PFSK-1 (cell line): ENCODE measurements around the gene FKBP11.

Source experiments
- FOXP2 ChIP-seq: optimal IDR thresholded peaks from 2 replicates; pipeline ENCODE3; 2011; ENCODE audit warnings: borderline replicate concordance, control low read depth, inconsistent platforms; ENCODE audit not compliant: insufficient read depth; ENCODE audit errors: extremely low read length, extremely low read depth
- POLR2AphosphoS5 ChIP-seq: IDR thresholded peaks from 2 replicates; pipeline ENCODE4 v1.6.1; 2012; ENCODE audit warnings: low read depth, mild to moderate bottlenecking, control low read depth, low read length, moderate library complexity
- SIN3A ChIP-seq: IDR thresholded peaks from 2 replicates; pipeline ENCODE4 v1.6.1; 2012; ENCODE audit warnings: mild to moderate bottlenecking, low read length, moderate library complexity, borderline replicate concordance; ENCODE audit not compliant: insufficient read depth
- TAF1 ChIP-seq: IDR thresholded peaks from 2 replicates; pipeline ENCODE4 v1.6.1; 2012; ENCODE audit warnings: low read length, control low read depth, borderline replicate concordance; ENCODE audit not compliant: insufficient read depth
- TF ChIP-seq, protein P1 (sequence below), 2 experiments: IDR thresholded peaks; 2 replicates each; pipeline versions ENCODE4 v1.6.1 to v1.8.0; 2011 to 2012; ENCODE audit warnings: low read depth in 2 of 2, low read length in 2 of 2, control low read depth in 1 of 2, inconsistent platforms in 1 of 2, mild to moderate bottlenecking in 1 of 2, moderate library complexity in 1 of 2; ENCODE audit not compliant: insufficient read depth in 1 of 2

The FKBP11 gene

DNA sequence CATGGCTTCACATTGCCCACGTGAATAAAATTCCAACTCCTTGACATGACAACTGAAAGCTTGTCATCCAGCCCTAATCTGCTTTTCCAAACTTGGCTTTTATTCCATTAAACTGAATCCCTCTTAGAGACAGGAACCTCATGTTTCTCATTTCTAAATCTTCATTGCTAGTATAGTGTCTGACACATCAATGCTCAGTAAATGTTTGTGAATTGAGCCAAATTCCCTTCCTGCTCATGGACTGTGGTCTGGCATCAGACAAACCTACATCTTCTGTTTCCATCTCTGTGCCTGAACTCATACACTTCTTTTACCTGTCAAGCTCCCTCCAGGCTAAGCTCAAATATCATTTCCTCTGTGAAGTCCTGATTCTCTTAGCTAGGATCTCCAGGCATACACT, 4.3 kb upstream of the FKBP11 start:
- no peak for TF ChIP-seq FOXP2
- TF ChIP-seq, protein P1, sequence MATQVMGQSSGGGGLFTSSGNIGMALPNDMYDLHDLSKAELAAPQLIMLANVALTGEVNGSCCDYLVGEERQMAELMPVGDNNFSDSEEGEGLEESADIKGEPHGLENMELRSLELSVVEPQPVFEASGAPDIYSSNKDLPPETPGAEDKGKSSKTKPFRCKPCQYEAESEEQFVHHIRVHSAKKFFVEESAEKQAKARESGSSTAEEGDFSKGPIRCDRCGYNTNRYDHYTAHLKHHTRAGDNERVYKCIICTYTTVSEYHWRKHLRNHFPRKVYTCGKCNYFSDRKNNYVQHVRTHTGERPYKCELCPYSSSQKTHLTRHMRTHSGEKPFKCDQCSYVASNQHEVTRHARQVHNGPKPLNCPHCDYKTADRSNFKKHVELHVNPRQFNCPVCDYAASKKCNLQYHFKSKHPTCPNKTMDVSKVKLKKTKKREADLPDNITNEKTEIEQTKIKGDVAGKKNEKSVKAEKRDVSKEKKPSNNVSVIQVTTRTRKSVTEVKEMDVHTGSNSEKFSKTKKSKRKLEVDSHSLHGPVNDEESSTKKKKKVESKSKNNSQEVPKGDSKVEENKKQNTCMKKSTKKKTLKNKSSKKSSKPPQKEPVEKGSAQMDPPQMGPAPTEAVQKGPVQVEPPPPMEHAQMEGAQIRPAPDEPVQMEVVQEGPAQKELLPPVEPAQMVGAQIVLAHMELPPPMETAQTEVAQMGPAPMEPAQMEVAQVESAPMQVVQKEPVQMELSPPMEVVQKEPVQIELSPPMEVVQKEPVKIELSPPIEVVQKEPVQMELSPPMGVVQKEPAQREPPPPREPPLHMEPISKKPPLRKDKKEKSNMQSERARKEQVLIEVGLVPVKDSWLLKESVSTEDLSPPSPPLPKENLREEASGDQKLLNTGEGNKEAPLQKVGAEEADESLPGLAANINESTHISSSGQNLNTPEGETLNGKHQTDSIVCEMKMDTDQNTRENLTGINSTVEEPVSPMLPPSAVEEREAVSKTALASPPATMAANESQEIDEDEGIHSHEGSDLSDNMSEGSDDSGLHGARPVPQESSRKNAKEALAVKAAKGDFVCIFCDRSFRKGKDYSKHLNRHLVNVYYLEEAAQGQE (IDR thresholded peaks at IDR 0.05; ENCODE audit: insufficient read depth in 1 of 2, low read depth in 2 of 2, low read length in 2 of 2): no peak
- no peak for TF ChIP-seq TAF1
- no peak for TF ChIP-seq SIN3A
- no peak for TF ChIP-seq POLR2AphosphoS5

DNA sequence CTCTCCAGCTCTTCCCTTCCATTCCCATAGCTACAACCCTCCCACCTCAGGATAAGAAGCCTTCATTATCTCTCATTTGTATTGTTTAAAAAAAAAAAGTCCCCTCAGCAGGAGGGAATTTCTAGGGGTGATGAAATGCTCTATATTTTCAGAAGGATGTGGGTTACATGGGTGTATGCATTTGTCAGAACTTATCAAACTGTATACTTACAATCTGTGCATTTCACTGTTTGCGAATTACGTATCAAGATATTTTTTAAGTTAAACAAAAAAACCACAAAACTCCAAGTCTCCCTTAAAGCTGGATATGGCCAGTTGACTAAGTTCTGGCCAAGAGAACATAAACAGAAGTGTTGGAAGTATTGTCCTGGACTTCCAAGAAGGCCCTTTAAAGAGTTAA, 2.0 kb upstream of the FKBP11 start:
- TF ChIP-seq SIN3A: no peak
- TF ChIP-seq TAF1: no peak
- TF ChIP-seq, protein P1 (IDR thresholded peaks at IDR 0.05; ENCODE audit: insufficient read depth in 1 of 2, low read depth in 2 of 2, low read length in 2 of 2): no peak
- no peak for TF ChIP-seq FOXP2
- no peak for TF ChIP-seq POLR2AphosphoS5

GRCh38 chr12:48924617-48925303, 532 bp downstream of the FKBP11 start:
- TF ChIP-seq, protein P1 (IDR thresholded peaks at IDR 0.05; ENCODE audit: insufficient read depth in 1 of 2, low read depth in 2 of 2, low read length in 2 of 2): no peak
- TF ChIP-seq SIN3A: no peak
- TF ChIP-seq POLR2AphosphoS5: no peak; the same call in 1 of the 2 replicates
- TF ChIP-seq TAF1: no peak
- TF ChIP-seq FOXP2: no peak

- TF ChIP-seq POLR2AphosphoS5 (no peak), SIN3A (no peak), TAF1 (no peak), FOXP2 (no peak)
- TF ChIP-seq, protein P1 (IDR thresholded peaks at IDR 0.05; ENCODE audit: insufficient read depth in 1 of 2, low read depth in 2 of 2, low read length in 2 of 2): no peak
These were observed 2.2 kb downstream of the FKBP11 start for GRCh38 chr12:48923117-48923516.
